Uterus (tissue), 2 donors: ENCODE data around the gene MLXIP.

Experiments used
- POLR2A ChIP-seq, 2 donors: fragments of 450-650 bp; IDR thresholded peaks; one replicate each; pipeline ENCODE4 v1.6.1; 2016; ENCODE audit warnings: antibody characterized with exemption in 2 of 2, mild to moderate bottlenecking in 1 of 2, moderate library complexity in 1 of 2
- TF ChIP-seq, protein P1 (sequence below), 4 experiments: fragments of 200-600 bp in 2 of 4; fragments of 450-650 bp in 2 of 4; sonication (generic) in 2 of 4; IDR thresholded peaks; one replicate each; pipeline ENCODE4 v1.5.1; 2016 to 2019; ENCODE audit warnings: antibody characterized with exemption in 4 of 4, mild to moderate bottlenecking in 2 of 4, moderate library complexity in 1 of 4

DNA sequence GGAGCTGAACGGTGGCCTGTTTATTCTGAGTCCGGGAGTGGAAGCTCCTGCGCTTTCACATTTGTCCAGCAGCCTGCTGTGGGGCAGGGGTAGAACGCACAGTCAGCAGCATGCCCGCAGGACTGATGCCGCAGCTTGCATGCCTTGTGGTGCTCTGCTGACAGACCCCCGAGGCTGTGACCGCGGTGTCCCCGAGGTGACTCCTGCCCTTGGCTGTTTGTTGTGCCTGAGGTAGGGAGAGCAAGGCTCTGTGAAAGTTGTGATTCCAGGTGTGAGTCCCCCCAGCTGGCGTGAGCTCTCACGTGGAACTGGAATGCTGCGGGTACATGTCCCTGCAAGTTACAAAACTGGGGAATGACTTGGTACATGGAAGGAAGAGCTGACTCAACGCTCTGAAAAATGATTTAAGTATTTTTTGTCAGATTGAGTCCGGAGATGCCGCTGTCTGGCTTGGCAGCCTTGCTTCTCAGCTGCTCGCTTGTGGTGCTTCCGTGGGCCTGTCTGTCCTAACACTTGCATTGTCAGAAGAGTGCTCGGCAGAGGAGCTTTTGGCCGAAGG is 18.1 kb downstream of the MLXIP start:
- TF ChIP-seq, protein P1, sequence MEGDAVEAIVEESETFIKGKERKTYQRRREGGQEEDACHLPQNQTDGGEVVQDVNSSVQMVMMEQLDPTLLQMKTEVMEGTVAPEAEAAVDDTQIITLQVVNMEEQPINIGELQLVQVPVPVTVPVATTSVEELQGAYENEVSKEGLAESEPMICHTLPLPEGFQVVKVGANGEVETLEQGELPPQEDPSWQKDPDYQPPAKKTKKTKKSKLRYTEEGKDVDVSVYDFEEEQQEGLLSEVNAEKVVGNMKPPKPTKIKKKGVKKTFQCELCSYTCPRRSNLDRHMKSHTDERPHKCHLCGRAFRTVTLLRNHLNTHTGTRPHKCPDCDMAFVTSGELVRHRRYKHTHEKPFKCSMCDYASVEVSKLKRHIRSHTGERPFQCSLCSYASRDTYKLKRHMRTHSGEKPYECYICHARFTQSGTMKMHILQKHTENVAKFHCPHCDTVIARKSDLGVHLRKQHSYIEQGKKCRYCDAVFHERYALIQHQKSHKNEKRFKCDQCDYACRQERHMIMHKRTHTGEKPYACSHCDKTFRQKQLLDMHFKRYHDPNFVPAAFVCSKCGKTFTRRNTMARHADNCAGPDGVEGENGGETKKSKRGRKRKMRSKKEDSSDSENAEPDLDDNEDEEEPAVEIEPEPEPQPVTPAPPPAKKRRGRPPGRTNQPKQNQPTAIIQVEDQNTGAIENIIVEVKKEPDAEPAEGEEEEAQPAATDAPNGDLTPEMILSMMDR (IDR thresholded peaks at IDR 0.05) = no peak
- TF ChIP-seq POLR2A (IDR thresholded peaks at IDR 0.05) = no peak
